ENCODE results near the gene FRMD4A. TPM values are rescaled to one million over a fixed set of nuclear protein-coding genes. Genes with fewer than 3 reads are reported as not detected.

Gene FRMD4A
- total and polyA plus RNA-seq, 3 donors from 2014 or later: 15.0 to 20.8 (median 18.7) TPM

DNA sequence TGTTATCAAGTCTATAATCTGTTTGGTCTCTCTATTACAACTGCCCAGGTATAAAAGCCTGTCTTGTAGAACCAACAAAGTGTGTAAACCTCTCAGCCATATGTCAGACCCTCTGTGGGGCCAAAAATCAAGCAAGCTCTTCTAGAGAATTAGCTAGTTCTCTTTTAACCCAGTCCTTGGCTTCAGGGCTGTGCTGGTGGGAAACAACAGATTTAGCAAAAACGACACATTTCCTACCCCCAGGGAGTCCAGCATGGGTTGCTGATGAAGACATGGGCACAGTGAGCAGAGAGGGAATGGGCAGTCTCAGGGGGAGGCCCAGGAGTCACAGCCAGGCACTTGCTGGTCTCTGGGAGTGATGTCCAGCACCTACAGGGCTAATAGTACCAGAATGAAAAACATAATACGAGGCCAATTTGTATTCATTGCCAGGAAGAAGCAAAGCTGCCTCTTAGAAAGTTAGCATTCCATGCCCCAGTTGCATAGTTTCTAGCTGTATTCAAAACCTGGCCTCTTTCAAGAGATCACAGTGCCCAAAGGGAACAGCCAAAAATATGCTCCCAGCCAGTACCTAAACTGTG lies 80.1 kb downstream of the FRMD4A start:
- Histone ChIP-seq H3K27me3 (no peaks in the 10 kb centered on the region), H3K4me1 (no peaks in the 10 kb centered on the region), H3K9me3 (no peaks in the 10 kb centered on the region), H3K27ac (no peak overlapping the region), H3K4me3 (no peak overlapping the region), H3K36me3 (ENCODE audit: low read depth, missing control alignments) (no peaks in the 10 kb centered on the region)
- no peak for DNase-seq
- TF ChIP-seq CTCF (IDR thresholded peaks at IDR 0.05): no peak
- no peak for TF ChIP-seq POLR2A (IDR thresholded peaks at IDR 0.05)
- intact Hi-C loops (cut with DNase I; ENCODE audit: low total_unique reads): no loop called here
- 78 to 84% methylated on average over 2 of the region's 2 CpGs for WGBS, 2 donors

GRCh38 chr10:14247377-14248116 lies 83.2 kb downstream of the FRMD4A start:
- no peaks in the 10 kb centered on the region for H3K36me3 ChIP-seq (ENCODE audit: low read depth, missing control alignments)
- H3K4me3 ChIP-seq: no peak overlapping the region
- no peak for DNase-seq
- no peak overlapping the region for H3K27ac ChIP-seq
- intact Hi-C loops (cut with DNase I; ENCODE audit: low total_unique reads): no loop called here
- TF ChIP-seq POLR2A (IDR thresholded peaks at IDR 0.05) (no peak), CTCF (IDR thresholded peaks at IDR 0.05) (no peak)
- no peaks in the 10 kb centered on the region for H3K9me3 ChIP-seq
- H3K27me3 ChIP-seq: no peaks in the 10 kb centered on the region
- WGBS, 2 donors: 55 to 63% methylated on average over 9 of the region's 9 CpGs
- H3K4me1 ChIP-seq: no peaks in the 10 kb centered on the region

DNA sequence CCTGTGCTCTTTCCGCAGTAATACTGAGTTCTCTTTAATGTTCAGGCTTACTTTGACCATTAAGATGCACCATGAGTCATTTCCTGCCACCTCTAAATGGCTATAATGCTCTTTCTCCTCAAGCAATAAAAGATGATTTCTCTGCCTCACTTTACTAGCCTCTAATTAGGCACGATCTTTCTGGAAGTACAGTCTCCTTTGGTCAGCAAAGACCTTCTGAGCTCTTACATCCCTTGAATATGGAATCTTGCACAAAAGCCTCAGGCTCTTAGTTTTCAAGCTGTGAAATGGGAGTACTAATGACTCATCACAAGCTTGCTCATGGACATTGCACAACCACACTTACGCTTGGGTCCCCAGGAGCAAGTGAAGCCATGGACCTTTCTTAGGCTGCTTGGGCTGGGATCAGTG lies 85.9 kb downstream of the FRMD4A start:
- TF ChIP-seq POLR2A (IDR thresholded peaks at IDR 0.05) (no peak), CTCF (IDR thresholded peaks at IDR 0.05) (no peak)
- no peaks in the 10 kb centered on the region for H3K36me3 ChIP-seq (ENCODE audit: low read depth, missing control alignments)
- no peak for DNase-seq
- H3K27ac ChIP-seq: no peak overlapping the region
- intact Hi-C loops (cut with DNase I; ENCODE audit: low total_unique reads): no loop called here
- H3K4me3 ChIP-seq: no peak overlapping the region
- no peaks in the 10 kb centered on the region for H3K27me3 ChIP-seq
- 94 to 95% methylated on average over 3 of the region's 3 CpGs for WGBS, 2 donors
- no peaks in the 10 kb centered on the region for H3K4me1 ChIP-seq
- no peaks in the 10 kb centered on the region for H3K9me3 ChIP-seq

- no peaks in the 10 kb centered on the region for H3K36me3 ChIP-seq (ENCODE audit: low read depth, missing control alignments)
- no peak overlapping the region for H3K27ac ChIP-seq
- 83 to 85% methylated on average over 3 of the region's 3 CpGs for WGBS, 2 donors
- no peaks in the 10 kb centered on the region for H3K4me1 ChIP-seq
- H3K9me3 ChIP-seq: no peaks in the 10 kb centered on the region
- intact Hi-C loops (cut with DNase I; ENCODE audit: low total_unique reads): no loop called here
- no peak for DNase-seq
- H3K4me3 ChIP-seq: no peak overlapping the region
- TF ChIP-seq CTCF (IDR thresholded peaks at IDR 0.05): no peak
- no peak for TF ChIP-seq POLR2A (IDR thresholded peaks at IDR 0.05)
- no peaks in the 10 kb centered on the region for H3K27me3 ChIP-seq
These were observed 86.6 kb downstream of the FRMD4A start for GRCh38 chr10:14244147-14244546.

DNA sequence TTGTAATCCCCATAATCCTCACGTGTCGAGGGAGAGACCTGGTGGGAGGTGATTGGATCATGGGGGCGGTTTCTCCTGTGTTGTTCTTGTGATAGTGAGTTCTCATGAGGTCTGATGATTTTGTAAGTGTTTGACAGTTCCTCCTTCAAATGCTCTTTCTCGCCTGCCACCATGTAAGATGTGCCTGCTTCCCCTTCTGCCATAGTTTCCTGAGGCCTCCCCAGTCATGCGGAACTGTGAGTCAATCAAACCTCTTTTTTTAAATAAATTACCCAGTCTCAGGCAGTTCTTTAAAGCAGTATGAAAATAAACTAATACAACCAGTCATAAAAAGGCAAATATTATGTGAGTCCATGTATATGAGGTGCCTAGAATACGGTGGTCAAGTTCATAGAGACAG lies 87.5 kb downstream of the FRMD4A start:
- intact Hi-C loops (cut with DNase I; ENCODE audit: low total_unique reads): no loop called here
- Histone ChIP-seq H3K9me3 (no peaks in the 10 kb centered on the region), H3K4me1 (no peaks in the 10 kb centered on the region), H3K27ac (no peak overlapping the region), H3K4me3 (no peak overlapping the region), H3K27me3 (no peaks in the 10 kb centered on the region), H3K36me3 (ENCODE audit: low read depth, missing control alignments) (no peaks in the 10 kb centered on the region)
- WGBS, 2 donors: 89 to 94% methylated on average over 6 of the region's 6 CpGs
- no peak for TF ChIP-seq POLR2A (IDR thresholded peaks at IDR 0.05)
- no peak for TF ChIP-seq CTCF (IDR thresholded peaks at IDR 0.05)
- DNase-seq: no peak

Measured in testis (tissue), 3 donors.